H1 (cell line): ENCODE data around the gene RANBP9.

Experiments used
- BCL11A ChIP-seq, 2 experiments: IDR thresholded peaks; one replicate each; pipeline ENCODE4 v1.6.1; 2011; ENCODE audit warnings: low read depth in 2 of 2, low read length in 2 of 2, mild to moderate bottlenecking in 2 of 2
- CHD2 ChIP-seq: IDR thresholded peaks from 2 replicates; pipeline ENCODE4 v1.6.1; 2012; ENCODE audit warnings: low read length, improper control_type of control experiment
- CREB1 ChIP-seq: IDR thresholded peaks from 2 replicates; pipeline ENCODE4 v1.6.1; 2012; ENCODE audit warnings: inconsistent platforms
- NRF1 ChIP-seq: IDR thresholded peaks from 2 replicates; pipeline ENCODE4 v1.6.1; 2011; ENCODE audit warnings: mild to moderate bottlenecking, low read depth, low read length, improper control_type of control experiment
- TAF7 ChIP-seq: optimal IDR thresholded peaks from 2 replicates; pipeline ENCODE3; 2011; ENCODE audit warnings: low read depth, mild to moderate bottlenecking, inconsistent platforms, low read length, moderate library complexity, borderline replicate concordance

DNA sequence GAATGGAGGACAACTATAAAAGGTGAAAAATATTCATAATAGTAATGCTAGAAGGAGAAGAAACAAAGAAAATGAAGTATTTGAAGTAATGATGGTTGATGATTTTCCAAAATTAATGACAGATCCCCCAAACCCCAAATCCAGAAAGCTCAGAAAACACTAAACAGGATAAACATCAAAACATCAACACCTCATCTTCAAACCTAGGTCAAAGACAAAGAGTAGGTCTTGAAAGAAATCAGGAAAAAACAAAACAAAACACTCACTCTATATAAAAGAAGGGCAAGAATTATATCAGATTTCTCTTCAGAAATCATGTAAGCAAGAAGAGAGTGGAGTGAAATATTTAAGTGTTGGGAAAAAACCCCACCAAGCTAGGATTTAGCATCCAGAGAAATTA lies 38.7 kb downstream of the RANBP9 start:
- TF ChIP-seq NRF1 (no peak), BCL11A (IDR thresholded peaks at IDR 0.05; ENCODE audit: low read depth in 2 of 2, low read length in 2 of 2) (no peak), TAF7 (no peak), CREB1 (no peak), CHD2 (no peak)
